HepG2 (cell line): ENCODE data around the gene ZNF547. TPM values are rescaled to one million over a fixed set of nuclear protein-coding genes. Genes with fewer than 3 reads are reported as not detected.

ENCODE experiments used
- ATAC-seq: fragments of 200-7000 bp; cut with Tn5 transposase; 3 replicates; pipeline ENCODE4 v1.9.1; 2020; ENCODE audit warnings: mild to moderate bottlenecking, moderate library complexity
- BruUV-seq: library from RNA; stranded (reverse); fragments of 400-500 nt; replicated peaks from 2 replicates; lab custom pipeline; 2021; lab: Mats Ljungman, UMichigan
- CTCF ChIA-PET: fragments of 300-600 bp; formaldehyde crosslinking; extraction: SDS; loops from one replicate; lab custom pipeline; 2021; ENCODE audit warnings: low total read pairs, inconsistent platforms, low intra/inter-chr PET ratio; lab: Yijun Ruan, JAX
- POLR2A ChIA-PET: fragments of 350-600 bp; sonication (Branson Sonifier 250); formaldehyde crosslinking; loops from one replicate; lab custom pipeline; 2020; ENCODE audit warnings: antibody characterized with exemption, inconsistent platforms; lab: Yijun Ruan, JAX
- DNase-seq: peaks from one replicate; pipeline ENCODE4 v3.0.0-alpha.2; 2015; ENCODE audit warnings: low spot score
- FAIRE-seq: peaks from 3 replicates; lab custom pipeline; 2011; peaks lifted over from hg19 to GRCh38; lab: Jason Lieb, UNC
- H2AFZ ChIP-seq: one replicate; pipeline ENCODE4 v1.6.1; 2011; ENCODE audit warnings: low read length, inconsistent platforms
- H3K27ac ChIP-seq: fragments of 300-600 bp; 3 replicates; pipeline ENCODE4 v1.8.0; 2011; ENCODE audit warnings: mixed run types, mild to moderate bottlenecking, mixed read lengths, low read length, inconsistent platforms; ENCODE audit not compliant: insufficient read depth; ENCODE audit errors: extremely low read length
- H3K27me3 ChIP-seq, 2 experiments: fragments of 200-600 bp in 1 of 2; 2 replicates in 1 of 2; 3 replicates in 1 of 2; pipeline versions ENCODE4 v1.6.0 to v1.8.0; 2011; ENCODE audit warnings: low read length in 2 of 2, mild to moderate bottlenecking in 2 of 2, moderate library complexity in 2 of 2, inconsistent platforms in 1 of 2; ENCODE audit not compliant: insufficient read depth in 2 of 2, control insufficient read depth in 1 of 2
- H3K36me3 ChIP-seq, 2 experiments: fragments of 200-600 bp in 1 of 2; replicated peaks in 1 of 2; 2 replicates in 1 of 2; 3 replicates in 1 of 2; pipeline versions ENCODE4 v1.5.1 to v1.8.0; 2011; ENCODE audit warnings: low read length in 2 of 2, inconsistent platforms in 1 of 2; ENCODE audit not compliant: insufficient read depth in 2 of 2, control insufficient read depth in 1 of 2
- H3K4me1 ChIP-seq: 2 replicates; pipeline ENCODE4 v1.5.1; 2012; ENCODE audit warnings: low read length, inconsistent platforms; ENCODE audit not compliant: insufficient read depth
- H3K4me2 ChIP-seq: 2 replicates; pipeline ENCODE4 v1.6.0; 2011; ENCODE audit warnings: low read depth, low read length, inconsistent platforms
- H3K4me3 ChIP-seq, 3 experiments: fragments of 200-600 bp in 1 of 3; sonication (generic), shearing (Covaris generic) in 1 of 3; replicated peaks in 1 of 3; 2 replicates each; pipeline ENCODE4 v1.5.1; 2011 to 2016; ENCODE audit warnings: low read length in 3 of 3, inconsistent platforms in 2 of 3, low read depth in 2 of 3, mild to moderate bottlenecking in 2 of 3, control low read depth in 1 of 3, mixed read lengths in 1 of 3; ENCODE audit not compliant: insufficient read depth in 1 of 3
- H3K79me2 ChIP-seq: one replicate; pipeline ENCODE4 v1.6.1; 2011; ENCODE audit warnings: low read length, inconsistent platforms; ENCODE audit not compliant: insufficient read depth
- H3K9ac ChIP-seq: 2 replicates; pipeline ENCODE4 v1.6.0; 2011; ENCODE audit warnings: mild to moderate bottlenecking, low read depth, low read length, inconsistent platforms; ENCODE audit not compliant: insufficient read depth
- H3K9me3 ChIP-seq: 2 replicates; pipeline ENCODE4 v1.5.1; 2012; ENCODE audit warnings: mild to moderate bottlenecking, low read length
- H4K20me1 ChIP-seq: 2 replicates; pipeline ENCODE4 v1.6.0; 2011; ENCODE audit warnings: inconsistent platforms, mild to moderate bottlenecking, low read length, moderate library complexity; ENCODE audit not compliant: insufficient read depth
- ATF4 ChIP-seq, 2 experiments: fragments of 450-650 bp in 1 of 2; sonication (generic) in 1 of 2; formaldehyde crosslinking; IDR thresholded peaks; 2 replicates each; pipeline versions ENCODE4 v1.5.0 to v1.8.0; 2020 to 2022; ENCODE audit warnings: mild to moderate bottlenecking in 1 of 2, missing genetic modification reagents in 1 of 2
- ATF7 ChIP-seq, 2 experiments: fragments of 450-650 bp in 1 of 2; sonication (generic) in 1 of 2; formaldehyde crosslinking in 1 of 2; IDR thresholded peaks; 2 replicates each; pipeline versions ENCODE4 v1.4.0 to v1.6.1; 2016 to 2020; ENCODE audit warnings: antibody characterized with exemption in 1 of 2, mild to moderate bottlenecking in 1 of 2, missing genetic modification reagents in 1 of 2
- CEBPB ChIP-seq: IDR thresholded peaks from 2 replicates; pipeline ENCODE4 v1.6.1; 2011; ENCODE audit warnings: low read depth, low read length, improper control_type of control experiment, borderline replicate concordance
- CEBPG ChIP-seq: IDR thresholded peaks from 2 replicates; pipeline ENCODE4 v1.6.1; 2016
- ZNF138 ChIP-seq: sonication (generic); formaldehyde crosslinking; IDR thresholded peaks from 2 replicates; pipeline ENCODE4 v1.5.0; 2020; ENCODE audit warnings: mild to moderate bottlenecking, low read depth, missing genetic modification reagents
- ZNF512B ChIP-seq: sonication (generic); formaldehyde crosslinking; IDR thresholded peaks from 2 replicates; pipeline ENCODE4 v1.5.1; 2020; ENCODE audit warnings: missing genetic modification reagents, mild to moderate bottlenecking, borderline replicate concordance
- ZNF770 ChIP-seq: sonication (generic); formaldehyde crosslinking; IDR thresholded peaks from 2 replicates; pipeline ENCODE4 v1.5.0; 2020; ENCODE audit warnings: mild to moderate bottlenecking, missing genetic modification reagents
- WGBS: methylation state at CpG from one replicate; pipeline ENCODE4 v1.1.6; 2017; ENCODE audit warnings: low lambda C conversion rate; 5-methylcytosine and 5-hydroxymethylcytosine counted together
- in situ Hi-C: cut with HindIII; loops from 2 replicates; pipeline ENCODE4 v1.10.0; 2017; ENCODE audit warnings: low pct_unique_long_range_greater_than_20kb; ENCODE audit not compliant: extremely low pct_ligation_motif_present
- intact Hi-C: fragments of 100-400 bp; cut with micrococcal nuclease; formaldehyde crosslinking; loops from one replicate; pipeline ENCODE4 v1.10.0; 2022; ENCODE audit not compliant: unreplicated experiment
- polyA plus RNA-seq, 8 experiments: library from polyadenylated mRNA; depleted of rRNA in 3 of 8; stranded (reverse) in 7 of 8; unstranded in 1 of 8; fragments of >200 nt; fragmentation: Illumina TruSeq in 4 of 8; extraction: Trizol in 4 of 8; gene quantifications; 2 replicates each; pipeline versions ENCODE4 v1.2.1 to v1.2.3, GENCODE V29; 2011 to 2016; ENCODE audit warnings: low read depth in 4 of 8, missing spikeins in 1 of 8, mixed read lengths in 1 of 8; ENCODE audit not compliant: insufficient read depth in 1 of 8
- total RNA-seq, 5 experiments: library from RNA; depleted of rRNA; stranded (reverse); fragments of >200 nt; fragmentation: Illumina TruSeq; extraction: Trizol; gene quantifications; 2 replicates each; pipeline ENCODE4 v1.2.3, GENCODE V29; 2016; ENCODE audit warnings: low read depth in 1 of 5

Gene ZNF547
- total and polyA plus RNA-seq, 2 of the 13 experiments (the other 11 are each of a cell fraction or from before 2014, with no cell fraction given), result 2.0 to 2.6 TPM

- ChIA-PET CTCF (no interaction called here), POLR2A (interaction anchor here (0.6 kb wide), 1 partner anchor 132 kb away, joined by 3 read pairs; no protein-coding TSS in a partner anchor)
- FAIRE-seq (peak; percentile 12), ATAC-seq (no peak), DNase-seq (no peak)
- WGBS, result 0% methylated on average over 4 of the region's 4 CpGs
- Histone ChIP-seq H3K79me2 (no peaks in the 10 kb centered on the region), H3K27me3 (0 out of 5 replicates have a peak, but pooled peaks cover 2 to 4% of the 10 kb centered on the region in 2 experiments), H4K20me1 (no peaks in the 10 kb centered on the region), H3K27ac (no peak overlapping the region), H3K4me1 (peaks cover 15% of the 10 kb centered on the region; the same call in 1 of the 2 replicates), H3K36me3 (no peaks in the 10 kb centered on the region), H3K9me3 (no peaks in the 10 kb centered on the region), H2AFZ (no peak overlapping the region), H3K4me3 (no peak overlapping the region), H3K9ac (no peak overlapping the region), H3K4me2 (peak overlapping the region; percentile 14; the same call in 1 of the 2 replicates)
- TF ChIP-seq CEBPB (peak; percentile 88; the same call in 1 of the 2 replicates), ATF7 (IDR thresholded peaks at IDR 0.05) (no peak; the same call in 1 of the 2 replicates), ATF7 (CRISPR knock-in tag; IDR thresholded peaks at IDR 0.05) (no peak), ATF4 (CRISPR knock-in tag; IDR thresholded peaks at IDR 0.05) (peak in 1 of 2 experiments; percentile 71; a peak in 2 of 4 replicates), CEBPG (CRISPR knock-in tag) (peak; percentile 85), ZNF512B (CRISPR knock-in tag) (no peak), ZNF138 (CRISPR knock-in tag) (no peak), ZNF770 (peak; percentile 77)
- BruUV-seq, result no TSS peak
- intact Hi-C loops, result no loop called here
- in situ Hi-C loops, result no loop called here
Observed at GRCh38 chr19:57314146-57314545, 49.2 kb upstream of the ZNF547 start.
